Activated CD8-positive, alpha-beta memory T cell treated with anti-CD3 and anti-CD28 coated beads, Interleukin-2, amount 50 U/mL, for 24 hours (primary cell): Measurements from ENCODE around the gene KRTAP10-5.
"Not testable (repeated sequence)": the region's sequence is repeated elsewhere in the genome, so short reads cannot be mapped to it uniquely, and the experiment has no call there.

Experiments used
- DNase-seq: peaks from one replicate; pipeline ENCODE4 v3.0.0-alpha.2; 2020; ENCODE audit errors: extremely low read depth

The KRTAP10-5 gene

GRCh38 chr21:44571844-44572782 is 8.3 kb downstream of the KRTAP10-5 start:
- no peak for DNase-seq

- DNase-seq, result no peak
These were observed 9.1 kb downstream of the KRTAP10-5 start for GRCh38 chr21:44571296-44571695.

DNA sequence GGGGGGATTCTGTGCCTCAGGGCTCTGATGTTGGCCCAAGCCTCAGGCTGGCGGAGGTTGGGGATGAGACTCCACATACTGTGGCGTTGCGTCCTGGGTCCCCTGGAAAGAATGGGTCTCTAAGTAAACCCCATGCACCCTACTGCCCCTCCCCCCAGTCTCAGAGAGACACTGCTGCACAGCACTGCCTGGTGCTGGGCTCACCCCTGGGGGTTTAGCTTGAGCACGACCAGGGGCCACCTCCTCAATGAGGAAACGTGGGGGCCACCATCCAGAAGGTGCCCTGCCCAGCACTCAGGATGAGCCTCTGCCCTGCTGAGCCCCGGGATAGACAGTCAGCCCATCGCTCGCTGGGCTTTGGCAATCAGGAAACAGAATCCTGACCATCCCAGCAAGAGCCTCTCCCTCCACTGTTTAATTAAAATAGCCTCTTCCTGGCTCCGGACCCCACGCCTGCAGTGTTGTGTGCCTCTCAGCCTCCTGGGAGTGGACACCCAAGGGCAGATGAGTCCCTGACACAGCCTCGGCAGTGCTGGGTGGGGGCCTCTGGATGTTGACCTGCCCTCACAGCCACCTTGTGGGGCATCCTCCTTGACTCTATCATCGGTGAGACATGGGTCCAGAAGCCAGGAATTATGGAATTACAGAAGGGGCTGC is 10.4 kb downstream of the KRTAP10-5 start:
- DNase-seq, result no peak

DNA sequence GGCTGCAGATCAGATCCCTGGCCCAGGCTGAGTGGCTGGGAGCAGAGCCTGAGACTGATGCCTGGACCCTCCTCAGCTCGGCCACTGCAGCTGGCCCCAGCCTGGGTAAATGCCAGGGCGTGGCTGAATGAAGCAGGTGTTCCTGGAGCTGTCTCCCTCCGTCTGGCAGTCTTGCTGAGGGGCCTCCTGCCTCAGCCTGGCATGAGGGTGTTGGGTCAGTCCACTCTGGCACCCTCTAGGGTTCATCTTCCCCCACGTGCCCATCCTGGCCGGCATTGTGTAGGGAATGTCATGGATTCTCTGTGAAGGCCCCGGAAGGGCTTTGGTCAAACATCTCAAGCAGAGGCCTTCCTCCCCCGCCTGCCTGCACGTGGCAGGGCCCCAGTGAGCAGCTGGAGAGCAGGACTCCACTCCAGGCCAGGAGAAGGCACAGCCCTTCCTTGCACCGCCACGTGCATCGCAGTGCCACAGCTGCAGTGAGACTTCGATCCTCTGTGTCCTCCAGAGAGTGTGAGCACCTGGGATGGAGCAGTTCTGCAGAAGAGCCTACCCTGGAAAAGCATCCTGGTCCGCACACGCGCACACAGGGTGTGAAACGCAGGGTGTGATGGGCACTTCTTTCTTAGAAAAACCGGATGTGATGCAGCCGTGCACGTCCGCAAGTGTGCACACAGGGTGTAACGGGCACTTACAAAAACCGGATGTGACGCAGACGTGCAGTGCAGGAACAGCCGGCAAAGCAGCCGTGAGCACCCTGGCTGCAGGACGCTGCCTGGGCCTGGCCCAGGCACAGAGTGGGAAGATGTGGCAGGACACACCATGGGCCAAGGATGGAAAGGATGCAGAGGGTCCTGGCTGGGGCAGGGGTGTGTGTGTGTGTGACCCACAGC is 11.5 kb downstream of the KRTAP10-5 start:
- DNase-seq, result no peak

DNA sequence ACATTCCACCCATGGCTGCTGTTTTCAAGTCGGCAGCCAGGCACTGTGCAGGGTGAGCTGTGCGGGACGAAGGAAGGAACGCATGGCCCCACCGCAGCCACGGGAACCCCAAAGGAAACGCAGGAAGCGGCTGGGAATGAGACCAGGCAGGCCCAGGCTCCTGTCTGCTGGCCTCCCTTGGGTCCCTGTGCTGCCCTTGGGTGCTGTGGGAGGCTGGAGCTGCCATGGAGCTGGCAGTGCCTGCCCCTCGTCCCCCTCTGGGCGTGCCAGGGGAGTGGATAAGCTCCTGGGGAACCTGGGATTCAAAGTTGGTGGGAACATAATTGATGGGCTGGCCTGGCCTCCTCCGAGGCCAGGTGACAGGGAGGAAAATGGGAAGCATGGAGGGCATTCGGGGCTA is 12.1 kb downstream of the KRTAP10-5 start:
- no peak for DNase-seq

GRCh38 chr21:44567481-44568171 is 12.8 kb downstream of the KRTAP10-5 start:
- no peak for DNase-seq

GRCh38 chr21:44566403-44566802 is 14.0 kb downstream of the KRTAP10-5 start:
- DNase-seq, result no peak

DNA sequence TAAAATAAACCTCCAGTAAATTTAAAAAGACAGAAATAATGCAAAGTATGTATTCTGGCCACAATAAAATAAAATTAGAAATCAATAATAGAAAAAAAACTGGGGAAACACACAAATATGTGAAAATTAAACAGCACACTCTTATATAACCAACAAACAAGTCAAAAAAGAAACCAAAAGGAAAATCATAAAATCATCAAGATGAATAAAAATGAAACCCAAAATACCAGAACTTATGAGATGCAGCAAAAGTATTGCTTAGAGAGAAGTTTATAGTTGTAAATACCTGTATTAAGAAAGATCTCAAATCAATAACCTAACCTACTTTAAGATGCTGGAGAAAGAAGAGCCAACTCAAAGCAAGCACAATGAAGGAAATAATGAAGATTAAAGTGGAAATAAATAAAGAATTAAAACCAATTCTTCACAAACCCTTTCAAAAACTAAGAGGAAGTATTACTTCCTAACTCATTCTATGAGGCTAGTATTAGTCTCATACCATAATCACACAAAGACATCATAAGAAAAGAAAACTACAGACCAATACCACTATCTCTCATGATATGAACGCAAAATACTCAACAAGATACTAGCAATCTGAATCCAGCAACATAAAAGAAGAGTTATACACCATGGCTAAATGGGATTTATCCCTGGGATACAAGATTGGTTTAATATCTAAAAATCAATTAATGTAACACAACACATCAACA is 15.4 kb downstream of the KRTAP10-5 start:
- DNase-seq, result no peak

DNA sequence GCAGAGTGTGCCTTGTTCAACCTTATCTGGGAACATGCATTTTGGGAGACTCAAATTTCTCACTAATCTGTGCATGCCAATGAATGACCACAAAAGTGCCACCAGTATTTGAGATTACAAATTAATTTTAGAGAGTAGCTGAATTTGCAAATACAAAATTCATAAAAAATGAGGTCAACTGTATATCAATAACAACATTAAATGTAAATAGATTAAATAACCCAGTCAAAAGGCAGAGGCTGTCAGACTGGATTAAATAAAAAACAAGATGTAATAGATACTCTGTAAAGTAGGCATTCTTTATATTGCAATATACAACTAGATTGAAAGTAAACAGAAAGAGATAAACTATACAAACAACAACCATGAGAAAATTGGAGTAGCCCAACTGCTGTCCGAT is 16.3 kb downstream of the KRTAP10-5 start:
- DNase-seq, result no peak

DNA sequence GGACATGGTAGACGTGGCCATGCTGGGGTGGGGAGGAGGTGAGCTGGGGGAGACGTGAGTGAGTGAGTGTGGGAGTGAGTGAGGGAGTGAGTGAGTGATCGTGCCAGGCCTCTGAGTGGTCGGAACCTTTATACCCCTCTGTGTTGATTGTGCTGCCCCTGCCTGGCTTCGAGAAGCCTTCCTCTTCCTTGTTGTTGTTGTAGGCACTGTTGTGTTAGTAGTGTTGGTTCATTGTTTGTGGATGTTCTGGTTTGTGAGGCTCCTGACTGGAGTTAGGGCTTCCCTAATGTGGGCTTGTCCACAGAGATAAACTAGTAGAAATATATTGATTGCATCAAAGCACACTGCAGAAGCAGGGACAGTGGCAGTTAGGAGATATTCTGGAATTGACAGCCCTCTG is 21.7 kb downstream of the KRTAP10-5 start, which contains the start of gene KRTAP10-3:
Gene KRTAP10-3 (minus strand): TSS at position 101 of the 400 bp plus-strand sequence. CDS start 80 bp downstream, at position 21.
- DNase-seq, result no peak

GRCh38 chr21:44558329-44558675 is 22.1 kb downstream of the KRTAP10-5 start:
- not testable (repeated sequence) for DNase-seq

GRCh38 chr21:44557491-44558328 is 22.7 kb downstream of the KRTAP10-5 start:
- no peak for DNase-seq

DNA sequence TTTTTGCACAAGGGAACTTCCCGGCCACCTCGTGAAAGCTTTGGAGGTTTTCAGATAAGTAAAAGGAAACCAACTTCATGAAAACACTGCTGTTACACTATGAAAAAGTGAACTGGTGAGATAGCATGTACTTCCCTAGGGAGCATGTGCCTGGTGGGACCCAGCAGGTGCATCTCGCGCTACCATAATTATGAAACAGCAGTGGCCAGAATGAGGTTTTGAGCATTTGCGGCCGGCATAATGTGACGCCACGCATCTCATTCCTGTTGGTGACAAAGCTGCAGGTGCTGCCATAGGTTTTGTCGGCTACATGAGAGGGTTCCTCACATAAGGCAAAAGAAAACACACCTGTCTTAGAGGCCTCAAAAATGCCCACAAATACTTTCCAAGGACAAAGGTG is 23.5 kb downstream of the KRTAP10-5 start:
- DNase-seq, result no peak

DNA sequence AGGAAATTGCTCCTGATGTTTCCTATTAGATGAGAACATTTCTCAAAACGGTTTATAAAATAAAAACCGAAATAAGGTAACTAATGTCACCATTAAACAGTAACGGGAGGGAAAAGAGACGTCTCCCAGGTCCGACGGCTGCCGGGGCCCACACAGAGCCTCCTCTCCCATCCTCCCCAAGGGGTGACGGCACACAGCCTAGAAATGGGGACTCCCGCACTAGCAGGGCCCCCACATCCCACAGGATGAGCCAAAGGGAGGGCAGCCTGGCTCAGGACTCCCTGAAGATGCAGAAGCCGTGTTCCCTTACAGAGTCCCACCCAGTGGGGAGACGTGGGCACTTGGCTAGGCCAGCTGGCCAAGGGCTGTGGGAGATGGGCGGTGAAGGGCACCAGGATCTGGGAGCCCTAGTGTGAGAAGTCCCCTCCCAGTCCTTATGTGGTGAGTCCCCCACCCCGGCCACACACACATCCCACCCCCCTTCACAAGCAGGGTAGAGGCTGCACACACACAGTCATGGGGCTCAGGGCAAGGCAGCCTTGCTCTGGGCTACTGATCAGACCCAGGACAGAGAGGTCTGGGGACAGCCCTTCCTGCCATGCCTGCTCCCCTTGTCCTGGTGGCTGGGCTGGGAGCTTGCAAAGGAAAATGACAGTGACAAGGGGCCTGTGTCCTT is 25.1 kb downstream of the KRTAP10-5 start:
- no peak for DNase-seq

- DNase-seq, result no peak
These were observed 27.7 kb downstream of the KRTAP10-5 start for GRCh38 chr21:44552681-44553080.

GRCh38 chr21:44552136-44552535 is 28.3 kb downstream of the KRTAP10-5 start:
- DNase-seq, result no peak

- no peak for DNase-seq
These were observed 29.0 kb downstream of the KRTAP10-5 start, which contains the start of gene KRTAP10-2 for GRCh38 chr21:44551340-44551961. KRTAP10-2 (minus strand) TSS chr21:44551505; CDS start chr21:44551458, 47 bp downstream.

GRCh38 chr21:44550807-44551206 is 29.6 kb downstream of the KRTAP10-5 start:
- DNase-seq, result no peak

DNA sequence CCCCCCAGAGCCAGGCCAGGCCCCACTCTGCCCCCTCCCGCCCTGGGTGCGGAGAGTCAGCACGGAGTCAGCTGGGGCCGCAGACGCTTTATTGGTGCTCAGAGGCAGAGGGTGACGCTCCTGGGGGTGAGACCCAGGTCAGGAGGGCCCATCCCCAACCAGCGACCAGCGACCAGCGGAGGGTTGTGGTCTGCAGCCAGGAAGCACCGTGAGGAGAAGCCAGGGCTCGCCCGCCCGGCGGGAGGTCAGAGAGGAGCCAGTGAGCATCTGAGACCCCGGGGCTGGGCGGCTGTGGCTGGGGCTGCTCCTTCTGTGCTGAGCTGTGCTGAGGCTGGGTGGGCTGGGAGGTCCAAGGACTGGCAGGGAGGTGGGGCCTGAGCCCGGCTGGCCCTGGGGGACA is 30.1 kb downstream of the KRTAP10-5 start:
- DNase-seq, result not testable (repeated sequence)
